GM21515 (cell line): Measurements from ENCODE around the gene SERBP1.
"Not testable (repeated sequence)": the region's sequence is repeated elsewhere in the genome, so short reads cannot be mapped to it uniquely, and the experiment has no call there.

Experiments used
- ATAC-seq: cut with Tn5 transposase; IDR thresholded peaks from one replicate; pipeline ENCODE4 v1.9.1; 2021; ENCODE audit not compliant: unreplicated experiment

The SERBP1 gene

DNA sequence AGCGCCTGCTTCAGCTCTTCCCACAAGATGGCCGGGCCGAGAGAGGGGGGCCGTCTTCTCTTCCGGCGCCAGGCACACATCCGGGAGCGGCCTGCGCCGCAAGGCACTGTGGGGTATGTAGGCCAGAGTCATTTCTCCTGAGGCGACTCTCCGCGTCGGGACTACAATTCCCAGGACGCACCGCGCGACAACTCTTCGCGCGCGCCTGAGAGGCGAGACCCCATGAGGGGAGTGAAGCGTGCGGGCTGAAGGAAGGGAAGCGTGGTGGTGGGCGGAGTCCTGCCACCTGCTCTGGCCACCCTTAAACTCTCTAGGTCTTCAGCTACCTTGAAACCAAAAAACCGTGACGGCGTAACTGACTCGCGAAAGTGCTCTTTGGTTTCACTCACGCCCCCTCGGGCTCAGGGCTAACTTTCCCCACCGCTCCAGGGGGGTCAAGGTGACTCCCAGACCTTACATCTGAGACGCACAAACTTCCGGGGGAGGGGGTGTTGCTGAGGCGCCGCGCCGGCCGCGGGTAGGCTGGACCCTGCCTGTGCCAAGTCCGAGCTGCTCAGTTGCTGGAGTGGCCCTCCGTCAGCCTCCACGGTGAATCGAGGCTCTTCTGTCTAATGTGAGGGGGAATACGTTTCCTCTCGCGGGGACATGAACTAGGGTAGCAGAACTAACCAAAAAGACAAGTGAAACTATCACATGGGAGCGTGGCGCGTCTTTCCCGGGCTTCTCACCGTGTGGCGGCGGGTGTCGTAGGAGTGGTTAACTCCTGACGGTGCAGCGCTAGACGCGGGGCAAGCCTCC is at the start of gene SERBP1:
SERBP1 (minus strand) TSS at position 45 of the 798 bp plus-strand sequence. CDS start 102 bp downstream, outside the sequence.
- peak; percentile 89 for ATAC-seq

DNA sequence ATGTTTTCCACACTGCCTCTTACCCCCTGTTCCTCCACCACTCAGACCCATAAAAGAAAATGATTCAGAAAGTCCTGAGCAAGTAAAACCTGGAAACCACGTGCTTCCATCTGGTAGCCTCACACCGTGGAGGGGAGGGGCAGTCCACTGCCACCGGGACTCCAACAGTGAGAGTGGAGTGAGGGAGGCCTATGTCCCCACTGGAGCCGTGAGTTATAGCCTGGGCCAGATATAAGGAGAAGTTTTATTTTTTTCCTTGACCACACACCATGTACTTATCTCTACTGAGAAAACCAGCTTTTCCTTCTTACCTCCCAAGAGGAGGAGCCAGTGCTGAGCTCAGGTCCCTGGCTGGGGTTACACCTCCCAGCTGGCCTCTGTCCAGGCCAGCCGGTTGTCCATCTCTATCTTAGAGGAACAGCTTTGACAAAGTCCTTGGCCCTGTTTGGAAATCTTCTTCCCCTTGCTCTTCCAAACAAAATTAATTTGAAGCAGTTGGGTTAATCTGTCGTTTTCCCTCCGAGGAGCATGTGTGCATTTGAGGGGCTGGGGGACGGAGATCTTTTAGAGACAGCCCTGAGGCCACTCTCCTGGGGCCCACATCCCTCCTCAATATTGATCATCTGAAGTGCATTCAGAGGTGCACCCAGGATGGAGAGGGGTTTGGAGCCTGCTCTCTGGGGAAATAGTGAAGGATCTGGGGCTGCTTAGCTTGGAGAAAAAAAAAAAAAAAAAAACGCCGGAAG is 49.1 kb upstream of the SERBP1 start:
- no peak for ATAC-seq

DNA sequence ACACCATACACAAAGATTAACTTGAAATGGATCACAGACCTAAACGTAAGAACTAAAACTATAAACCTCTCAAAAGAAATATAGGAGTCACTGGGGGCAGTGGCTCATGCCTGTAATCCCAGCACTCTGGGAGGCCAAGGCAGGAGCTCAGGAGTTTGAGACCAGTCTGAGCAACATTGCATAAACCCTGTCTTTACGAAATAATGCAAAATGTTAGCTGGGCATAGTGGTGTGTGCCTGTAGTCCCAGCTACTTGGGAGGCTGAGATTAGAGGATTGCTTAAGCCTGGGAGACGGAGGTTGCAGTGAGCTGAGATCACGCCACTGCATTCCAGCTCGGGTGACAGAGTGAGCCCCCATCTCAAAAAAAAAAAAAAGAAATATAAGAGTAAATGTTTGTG is 46.7 kb upstream of the SERBP1 start:
- no peak for ATAC-seq

- ATAC-seq = no peak
Measured at GRCh38 chr1:67476006-67476482, 45.8 kb upstream of the SERBP1 start.

GRCh38 chr1:67472056-67472455 is 41.9 kb upstream of the SERBP1 start:
- ATAC-seq = no peak

GRCh38 chr1:67469431-67469830 is 39.2 kb upstream of the SERBP1 start:
- ATAC-seq = no peak

GRCh38 chr1:67468066-67468718 is 38.0 kb upstream of the SERBP1 start:
- ATAC-seq = no peak

DNA sequence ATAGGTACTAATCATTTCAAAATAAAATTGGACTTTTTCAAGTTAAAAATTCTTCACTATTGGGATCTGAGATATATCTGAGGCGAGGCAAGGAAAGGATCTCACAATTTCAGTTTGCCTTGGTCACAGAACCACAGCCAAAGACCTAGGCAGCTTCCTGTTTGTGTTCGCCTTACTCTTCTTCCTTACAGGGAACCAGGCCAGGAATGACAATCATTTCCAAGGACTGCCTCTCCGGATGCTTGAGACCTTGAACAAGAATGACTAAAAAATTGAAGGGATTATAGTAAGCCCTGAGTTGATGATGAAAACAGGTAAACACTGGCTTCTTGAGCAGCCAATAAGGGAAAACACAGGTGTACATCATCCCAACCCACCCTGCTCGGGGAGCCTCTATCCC is 35.2 kb upstream of the SERBP1 start:
- ATAC-seq = no peak

- ATAC-seq = no peak
Measured at GRCh38 chr1:67464746-67465145, 34.5 kb upstream of the SERBP1 start.

DNA sequence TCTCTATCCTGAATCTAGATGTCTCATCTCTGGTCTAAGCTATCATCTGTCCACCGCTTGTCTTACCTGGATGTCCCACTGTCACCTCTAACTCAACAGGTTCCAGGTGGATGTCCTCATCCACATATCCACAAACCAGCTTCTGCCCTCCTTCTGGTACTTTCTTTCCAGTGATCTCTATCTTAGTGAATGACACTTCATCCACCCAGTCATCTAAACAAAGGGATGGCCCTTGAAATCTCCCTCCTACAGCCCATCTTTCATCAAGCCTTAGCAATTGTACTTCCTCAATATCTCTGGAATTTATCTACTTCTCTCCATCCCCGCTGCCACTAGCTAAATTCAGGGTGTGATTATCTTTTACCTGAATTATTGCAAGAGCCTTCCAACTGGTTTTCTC is 33.9 kb upstream of the SERBP1 start:
- ATAC-seq = no peak

- no peak for ATAC-seq
Measured at GRCh38 chr1:67463298-67463955, 33.2 kb upstream of the SERBP1 start.

DNA sequence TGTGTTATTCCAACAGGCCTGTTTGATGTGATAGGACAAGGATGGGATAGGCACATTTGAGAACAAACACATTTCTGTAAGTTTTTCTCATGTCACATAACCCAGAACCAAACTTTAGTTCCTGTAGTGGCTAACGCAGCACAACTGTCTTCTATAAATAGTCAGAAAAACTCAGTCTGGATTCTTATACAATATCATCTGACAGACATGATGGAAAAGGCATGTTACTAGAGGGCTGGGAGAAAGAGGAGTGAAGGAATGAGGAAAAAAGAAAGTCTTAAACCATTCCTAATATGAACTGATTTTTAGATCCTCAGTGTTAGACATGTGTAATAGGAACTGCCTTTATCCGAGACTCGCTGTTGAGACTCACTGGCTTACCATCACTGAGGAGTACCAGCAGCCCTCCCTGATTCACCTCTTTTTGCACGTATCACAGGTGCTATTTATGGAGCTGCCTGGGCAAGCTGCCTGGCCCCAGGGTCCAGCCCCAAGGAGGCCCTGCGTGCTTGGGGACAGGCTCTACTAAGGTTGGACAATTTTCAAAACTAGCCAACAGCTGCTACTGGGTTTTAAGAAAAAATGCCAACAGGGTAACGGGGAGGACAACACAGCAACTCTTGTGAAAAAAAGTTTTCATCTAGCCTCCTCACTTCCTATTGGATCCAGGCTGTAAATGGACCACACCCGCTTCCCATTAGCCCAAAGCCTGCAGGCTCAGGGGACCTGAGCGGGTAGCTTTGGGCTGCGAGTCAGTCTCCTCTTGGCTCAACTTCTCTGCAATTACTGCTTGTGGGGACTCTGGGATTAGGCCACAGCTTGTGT is 30.7 kb upstream of the SERBP1 start:
- no peak for ATAC-seq

DNA sequence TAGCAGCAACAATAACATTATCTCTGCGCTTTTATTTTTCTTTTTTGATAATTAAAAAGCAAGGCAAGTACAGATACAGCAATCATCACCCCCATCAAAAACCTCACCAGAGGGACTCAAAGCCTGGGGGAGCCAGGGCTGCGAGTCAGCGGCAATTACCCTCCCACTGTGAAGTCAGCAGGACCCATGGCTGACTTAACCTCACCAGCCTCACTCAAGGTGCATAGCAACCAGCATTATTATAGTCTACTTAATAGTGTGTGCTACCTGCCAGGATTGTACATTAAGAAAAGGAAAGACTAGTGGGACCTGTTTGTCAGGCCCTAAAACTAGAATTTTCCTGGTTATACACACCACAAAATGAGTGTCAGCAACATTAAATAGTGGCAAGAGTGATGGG is 28.9 kb upstream of the SERBP1 start:
- ATAC-seq = no peak

- ATAC-seq = no peak
Measured at GRCh38 chr1:67458663-67459062, 28.5 kb upstream of the SERBP1 start.

DNA sequence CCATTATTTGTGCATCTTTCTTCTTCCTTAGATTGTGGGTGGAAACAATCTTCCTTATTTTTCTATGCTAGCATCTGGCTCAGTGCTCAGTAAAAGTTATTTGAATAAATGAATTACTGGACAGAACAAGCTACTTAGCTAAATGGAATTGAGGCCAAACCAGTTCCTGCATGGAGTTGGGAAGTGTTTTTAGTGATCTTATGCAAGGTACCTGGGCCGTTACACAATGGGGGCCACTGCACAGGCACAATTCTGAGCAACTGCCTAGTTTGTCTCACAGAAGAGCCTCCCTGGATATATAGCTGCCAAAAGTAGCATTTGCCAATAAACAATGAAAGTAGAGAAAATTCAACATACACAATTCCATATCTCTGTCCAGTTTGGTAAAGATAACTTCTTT is 27.0 kb upstream of the SERBP1 start:
- ATAC-seq = no peak

DNA sequence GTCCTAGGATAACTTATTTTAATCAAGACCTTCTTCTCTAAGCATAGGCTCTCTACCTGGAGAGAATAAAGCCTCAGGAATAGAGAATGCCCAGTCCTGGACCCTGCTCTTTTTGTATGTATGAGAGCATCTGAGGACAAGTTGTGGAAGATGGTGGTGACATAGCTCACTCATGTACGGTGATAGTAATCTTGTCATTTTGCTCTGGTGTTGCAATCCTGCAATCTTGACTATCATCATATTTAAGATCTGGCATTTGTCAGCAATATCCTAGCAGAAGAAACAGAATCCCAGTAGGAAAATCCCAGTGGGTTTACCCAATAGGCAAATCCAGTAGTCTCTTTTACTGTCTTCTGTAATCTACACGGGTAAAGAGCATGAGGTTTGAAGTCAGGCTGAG is 21.6 kb upstream of the SERBP1 start:
- ATAC-seq = no peak

DNA sequence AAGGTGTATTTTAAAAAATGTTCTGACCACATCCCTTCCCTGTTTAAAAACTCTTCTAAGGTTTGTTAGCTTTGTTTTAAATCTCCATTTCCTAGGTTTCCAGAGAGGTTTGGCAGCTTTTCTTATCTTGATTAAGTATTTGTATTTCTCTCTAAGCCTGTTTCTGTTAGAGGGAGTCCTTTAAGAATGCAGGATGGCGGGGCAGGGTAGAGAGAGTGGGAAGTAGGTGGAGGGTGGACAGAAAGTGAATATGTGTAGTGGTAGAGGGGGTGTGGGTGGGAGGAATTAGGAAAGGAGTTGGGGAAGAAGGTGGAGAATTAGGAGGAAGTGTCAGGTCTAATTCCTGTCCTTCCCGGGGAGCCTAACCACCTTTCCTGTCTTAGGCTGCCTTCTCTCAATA is 21.2 kb upstream of the SERBP1 start:
- ATAC-seq = no peak

GRCh38 chr1:67446893-67447292 is 16.7 kb upstream of the SERBP1 start:
- ATAC-seq = no peak

DNA sequence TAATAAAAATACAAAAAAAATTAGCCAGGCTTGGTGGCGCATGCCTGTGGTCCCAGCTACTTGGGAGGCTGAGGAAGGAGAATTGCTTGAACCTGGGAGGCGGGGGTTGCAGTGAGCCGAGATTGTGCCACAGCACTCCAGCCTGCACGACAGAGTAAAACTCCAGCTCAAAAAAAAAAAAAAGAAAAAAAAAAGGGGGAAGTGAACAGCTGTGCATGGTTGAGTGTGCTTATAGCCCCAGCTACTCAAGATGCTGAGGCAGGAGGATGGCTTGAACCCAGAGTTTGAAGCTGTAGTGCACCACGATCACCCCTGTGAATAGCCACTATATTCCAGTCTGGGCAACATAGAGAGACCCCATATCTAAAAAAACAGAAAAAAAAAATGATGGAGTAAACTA is 15.8 kb upstream of the SERBP1 start:
- ATAC-seq = not testable (repeated sequence)

- peak; percentile 47 for ATAC-seq
Measured at GRCh38 chr1:67441739-67442281, 11.6 kb upstream of the SERBP1 start.
